SK-N-SH (cell line): Measurements from ENCODE around the gene P2RY13. TPM values are rescaled to one million over a fixed set of nuclear protein-coding genes. Genes with fewer than 3 reads are reported as not detected.
A peak's percentile ranks its signal among the peaks of the same experiment; 100 is the strongest.

Source experiments
- CTCF ChIA-PET: fragments of 300-600, 350-600 bp; formaldehyde crosslinking; extraction: SDS; loops from one replicate; lab custom pipeline; 2021; lab: Yijun Ruan, JAX
- POLR2A ChIA-PET: fragments of 350-600 bp; sonication (Branson Sonifier 250); formaldehyde crosslinking; extraction: SDS; loops from one replicate; lab custom pipeline; 2020; ENCODE audit warnings: antibody characterized with exemption, inconsistent platforms; lab: Yijun Ruan, JAX
- DNase-seq: peaks from one replicate; pipeline ENCODE4 v3.0.0; 2012
- H2AFZ ChIP-seq: fragments of 200-600 bp; sonication (generic); 2 replicates; pipeline ENCODE4 v1.8.1; 2016; ENCODE audit warnings: antibody characterized with exemption, mild to moderate bottlenecking, low read depth
- H3F3A ChIP-seq: fragments of 200-600 bp; sonication (generic); replicated peaks from 2 replicates; pipeline ENCODE3; 2016; ENCODE audit warnings: antibody characterized with exemption, mild to moderate bottlenecking; ENCODE audit not compliant: insufficient read depth
- H3K27ac ChIP-seq, 2 experiments: fragments of 200-500 bp in 1 of 2; fragments of 200-600 bp in 1 of 2; sonication (Bioruptor generic) in 1 of 2; sonication (generic), shearing (Covaris generic) in 1 of 2; 2 replicates each; pipeline versions ENCODE4 v1.5.1 to v1.6.1; 2014 to 2016; ENCODE audit warnings: low read depth in 2 of 2, inconsistent platforms in 1 of 2, low read length in 1 of 2, mild to moderate bottlenecking in 1 of 2, mixed read lengths in 1 of 2
- H3K27me3 ChIP-seq: fragments of 200-600 bp; sonication (generic), shearing (Covaris generic); 2 replicates; pipeline ENCODE4 v1.6.1; 2016; ENCODE audit warnings: mixed run types; ENCODE audit not compliant: insufficient read depth
- H3K36me3 ChIP-seq, 2 experiments: fragments of 200-500 bp in 1 of 2; fragments of 200-600 bp in 1 of 2; sonication (Bioruptor generic) in 1 of 2; sonication (generic) in 1 of 2; replicated peaks in 1 of 2; 2 replicates each; pipeline versions ENCODE3 to v1.5.1; 2014 to 2016; ENCODE audit warnings: low read length in 1 of 2, mild to moderate bottlenecking in 1 of 2; ENCODE audit not compliant: insufficient read depth in 2 of 2, control insufficient read depth in 1 of 2
- H3K4me1 ChIP-seq, 2 experiments: fragments of 200-500 bp in 1 of 2; fragments of 200-600 bp in 1 of 2; sonication (Bioruptor generic) in 1 of 2; sonication (generic), shearing (Covaris generic) in 1 of 2; 2 replicates each; pipeline versions ENCODE4 v1.5.1 to v1.6.1; 2014 to 2016; ENCODE audit warnings: low read depth in 1 of 2, low read length in 1 of 2, mixed run types in 1 of 2; ENCODE audit not compliant: insufficient read depth in 2 of 2, control insufficient read depth in 1 of 2
- H3K4me2 ChIP-seq: fragments of 200-600 bp; sonication (generic), shearing (Covaris generic); 2 replicates; pipeline ENCODE4 v1.6.1; 2017; ENCODE audit warnings: mixed run types
- H3K4me3 ChIP-seq, 2 experiments: fragments of 200-500 bp in 1 of 2; fragments of 200-600 bp in 1 of 2; sonication (Bioruptor generic) in 1 of 2; sonication (generic), shearing (Covaris generic) in 1 of 2; 2 replicates each; pipeline versions ENCODE4 v1.5.1 to v1.8.1; 2014 to 2016; ENCODE audit warnings: low read depth in 2 of 2, inconsistent platforms in 1 of 2, low read length in 1 of 2, mild to moderate bottlenecking in 1 of 2, mixed read lengths in 1 of 2, moderate library complexity in 1 of 2
- H3K79me2 ChIP-seq: fragments of 200-600 bp; sonication (generic); 2 replicates; pipeline ENCODE4 v1.8.1; 2017; ENCODE audit warnings: mild to moderate bottlenecking; ENCODE audit not compliant: insufficient read depth
- H3K9ac ChIP-seq: fragments of 200-600 bp; sonication (generic); 2 replicates; pipeline ENCODE4 v1.6.1; 2017; ENCODE audit warnings: mixed run types
- H3K9me2 ChIP-seq: fragments of 200-600 bp; sonication (generic); 2 replicates; pipeline ENCODE4 v1.6.1; 2017; ENCODE audit warnings: mixed run types
- H3K9me3 ChIP-seq: fragments of 200-600 bp; sonication (generic); 2 replicates; pipeline ENCODE4 v1.6.1; 2017; ENCODE audit warnings: mixed run types, mild to moderate bottlenecking, moderate library complexity
- H4K20me1 ChIP-seq: fragments of 200-600 bp; sonication (generic); 2 replicates; pipeline ENCODE4 v1.6.1; 2017; ENCODE audit warnings: mild to moderate bottlenecking, mixed run types; ENCODE audit not compliant: insufficient read depth
- CHD2 ChIP-seq: fragments of 150-350 bp; IDR thresholded peaks from 2 replicates; pipeline ENCODE4 v1.6.1; 2018; ENCODE audit warnings: low read length; ENCODE audit not compliant: partially characterized antibody
- EP300 ChIP-seq, 2 experiments: IDR thresholded peaks; 2 replicates each; pipeline versions ENCODE4 v1.4.0 to v1.6.1; 2012; ENCODE audit warnings: borderline replicate concordance in 1 of 2, low read depth in 1 of 2, low read length in 1 of 2
- FOSL2 ChIP-seq: IDR thresholded peaks from 2 replicates; pipeline ENCODE4 v1.4.0; 2012; ENCODE audit warnings: low read depth, mild to moderate bottlenecking, moderate library complexity, borderline replicate concordance
- FOXJ3 ChIP-seq: sonication (generic); formaldehyde crosslinking; IDR thresholded peaks from 2 replicates; pipeline ENCODE4 v1.5.1; 2020; ENCODE audit warnings: mild to moderate bottlenecking, missing genetic modification reagents
- GABPA ChIP-seq: IDR thresholded peaks from 2 replicates; pipeline ENCODE4 v1.4.0; 2012; ENCODE audit warnings: low read depth, mild to moderate bottlenecking
- JUND ChIP-seq: IDR thresholded peaks from 2 replicates; pipeline ENCODE4 v1.4.0; 2012
- MXI1 ChIP-seq: IDR thresholded peaks from 2 replicates; pipeline ENCODE4 v1.6.1; 2012; ENCODE audit warnings: mild to moderate bottlenecking, low read depth, low read length, improper control_type of control experiment
- NFIC ChIP-seq: IDR thresholded peaks from 2 replicates; pipeline ENCODE4 v1.4.0; 2012; ENCODE audit warnings: borderline replicate concordance
- NRF1 ChIP-seq: IDR thresholded peaks from 2 replicates; pipeline ENCODE4 v1.6.1; 2012; ENCODE audit warnings: low read depth, mild to moderate bottlenecking, low read length
- PBX3 ChIP-seq: IDR thresholded peaks from 2 replicates; pipeline ENCODE4; 2012
- POLR2AphosphoS5 ChIP-seq: IDR thresholded peaks from 2 replicates; pipeline ENCODE4 v1.6.1; 2012; ENCODE audit warnings: low read depth, low read length
- RAD21 ChIP-seq: IDR thresholded peaks from 2 replicates; pipeline ENCODE4 v1.6.1; 2012; ENCODE audit warnings: mild to moderate bottlenecking, low read length
- REST ChIP-seq: IDR thresholded peaks from 2 replicates; pipeline ENCODE4 v1.6.1; 2012; ENCODE audit warnings: mild to moderate bottlenecking, low read depth, low read length, moderate library complexity
- SMC3 ChIP-seq: IDR thresholded peaks from 2 replicates; pipeline ENCODE4 v1.6.1; 2012; ENCODE audit warnings: low read depth, low read length, improper control_type of control experiment
- TAF1 ChIP-seq: IDR thresholded peaks from 2 replicates; pipeline ENCODE4 v1.6.1; 2012; ENCODE audit warnings: low read depth, mild to moderate bottlenecking, low read length, moderate library complexity, borderline replicate concordance
- TCF12 ChIP-seq: IDR thresholded peaks from 2 replicates; pipeline ENCODE4 v1.4.0; 2012
- TEAD4 ChIP-seq: IDR thresholded peaks from 2 replicates; pipeline ENCODE4 v1.4.0; 2012; ENCODE audit warnings: mild to moderate bottlenecking, borderline replicate concordance; ENCODE audit not compliant: insufficient read depth
- USF1 ChIP-seq: IDR thresholded peaks from 2 replicates; pipeline ENCODE4 v1.4.0; 2012; ENCODE audit warnings: low read depth, borderline replicate concordance
- USF2 ChIP-seq: fragments of 150-350 bp; IDR thresholded peaks from 2 replicates; pipeline ENCODE4 v1.6.1; 2017; ENCODE audit warnings: antibody characterized with exemption, low read length, low read depth, borderline replicate concordance
- YY1 ChIP-seq: IDR thresholded peaks from 2 replicates; pipeline ENCODE4 v1.4.0; 2012; ENCODE audit warnings: low read depth, mild to moderate bottlenecking
- ZBTB33 ChIP-seq: IDR thresholded peaks from 2 replicates; pipeline ENCODE4 v1.4.0; 2012; ENCODE audit warnings: low read depth, borderline replicate concordance
- WGBS: methylation state at CpG from one replicate; pipeline ENCODE4 v1.1.6; 2017; ENCODE audit warnings: low lambda C conversion rate; 5-methylcytosine and 5-hydroxymethylcytosine counted together
- polyA plus RNA-seq, 3 experiments: library from polyadenylated mRNA; depleted of rRNA; stranded (reverse); fragments of >200 nt; gene quantifications; 2 replicates each; pipeline ENCODE4 v1.2.3, GENCODE V29; 2012

P2RY13 gene
- polyA plus RNA-seq, 1 of the 3 experiments (the other 2 are of a cell fraction), result not detected

GRCh38 chr3:151319628-151320027, 9.7 kb downstream of the P2RY13 start:
- Histone ChIP-seq H3K79me2 (no peaks in the 10 kb centered on the region), H3K36me3 (no peaks in the 10 kb centered on the region), H4K20me1 (no peaks in the 10 kb centered on the region), H3K9me3 (no peaks in the 10 kb centered on the region; the same call in 1 of the 2 replicates), H3K27ac (peak overlapping the region; percentile 48 to 57; a peak in 3 of 4 replicates), H3F3A (no peaks in the 10 kb centered on the region), H3K9me2 (no peaks in the 10 kb centered on the region), H3K4me3 (no peak overlapping the region; a peak in 1 of 4 replicates), H2AFZ (no peak overlapping the region), H3K9ac (no peak overlapping the region), H3K27me3 (no peaks in the 10 kb centered on the region; the same call in 1 of the 2 replicates), H3K4me1 (peaks cover 0 to 27% of the 10 kb centered on the region in 2 experiments; a peak in 3 of 4 replicates), H3K4me2 (no peak overlapping the region; the same call in 1 of the 2 replicates)
- TF ChIP-seq TEAD4 (peak; percentile 16; the same call in 1 of the 2 replicates), YY1 (no peak), TAF1 (no peak), POLR2AphosphoS5 (no peak), TCF12 (peak; percentile 66), NFIC (no peak), CHD2 (no peak), NRF1 (no peak), RAD21 (no peak), ZBTB33 (no peak), REST (no peak), GABPA (no peak), JUND (peak; percentile 74), FOSL2 (peak; percentile 68; the same call in 1 of the 2 replicates), MXI1 (no peak), SMC3 (no peak), USF1 (no peak), USF2 (no peak), PBX3 (peak; percentile 83), FOXJ3 (CRISPR knock-in tag) (no peak), EP300 (IDR thresholded peaks at IDR 0.05; ENCODE audit: borderline replicate concordance in 1 of 2, low read depth in 1 of 2, low read length in 1 of 2) (peak in 1 of 2 experiments; percentile 64; a peak in 1 of 4 replicates)
- POLR2A ChIA-PET, result no interaction called here
- WGBS, result 48% methylated on average over 4 of the region's 4 CpGs
- DNase-seq, result no peak
- CTCF ChIA-PET, result no interaction called here
